ENCODE data around the gene PHF19. TPM values are rescaled to one million over a fixed set of nuclear protein-coding genes. Genes with fewer than 3 reads are reported as not detected.
A peak's percentile ranks its signal among the peaks of the same experiment; 100 is the strongest.

The PHF19 gene
- polyA plus RNA-seq, 3 donors, result 12.6 to 61.0 (median 12.7) TPM

DNA sequence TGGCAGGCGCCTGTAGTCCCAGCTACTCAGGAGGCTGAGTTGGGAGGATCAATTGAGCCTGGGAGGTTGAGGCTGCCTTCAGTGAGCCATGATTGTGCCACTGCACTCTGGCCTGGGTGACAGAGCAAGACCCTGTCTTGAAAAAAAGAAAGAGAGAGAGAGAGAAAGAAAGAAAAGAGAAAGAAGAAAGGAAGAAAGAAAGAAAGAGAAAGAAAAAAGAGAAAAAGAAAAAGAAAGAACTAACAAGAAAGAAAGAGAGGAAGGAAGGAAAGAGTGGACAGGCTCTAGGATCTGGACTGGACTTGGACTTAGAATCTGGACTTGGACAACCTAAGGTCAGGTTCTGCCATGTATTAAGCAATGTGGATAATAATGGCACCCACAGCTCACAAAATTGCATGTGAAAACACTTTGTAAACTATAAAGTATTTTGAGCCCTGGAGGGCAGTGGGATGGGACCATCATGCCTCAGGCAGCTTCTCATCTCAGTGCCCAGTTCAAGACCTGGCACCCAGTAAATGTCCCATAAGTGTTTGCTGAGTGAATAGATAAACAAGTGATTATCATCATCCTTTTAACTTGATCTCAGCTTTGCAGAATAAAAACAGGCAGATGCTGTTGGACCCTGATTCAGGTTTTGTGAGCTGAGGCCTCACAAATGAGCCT, 12.8 kb upstream of the PHF19 start:
- no peaks in the 10 kb centered on the region for H3K27me3 ChIP-seq (ENCODE audit: control insufficient read depth in 2 of 2, insufficient read depth in 2 of 2, low read length in 2 of 2)
- no peak overlapping the region for H3K9ac ChIP-seq (ENCODE audit: insufficient read depth, low read length, poor library complexity, severe bottlenecking)
- Mint-ChIP-seq H3K9me3 (peaks cover 0 to 2% (median 0%) of the 10 kb centered on the region in 7 donors), H3K4me3 (no peak overlapping the region), H3K4me1 (peaks cover 30% of the 10 kb centered on the region), H3K27ac (no peak overlapping the region), H3K27me3 (ENCODE audit: low read depth in 3 of 3) (peaks cover 2 to 6% (median 5%) of the 10 kb centered on the region in 3 donors), H3K36me3 (no peaks in the 10 kb centered on the region)
- H3K4me2 ChIP-seq (replicated peaks; ENCODE audit: extremely low read depth, low read length, poor library complexity, severe bottlenecking), result no peak overlapping the region
- no peaks in the 10 kb centered on the region for H3K36me3 ChIP-seq (replicated peaks in 1 of 2; ENCODE audit: control insufficient read depth in 1 of 2, insufficient read depth in 2 of 2, low read length in 2 of 2)
- peak overlapping the region; percentile 48 for H2AFZ ChIP-seq (ENCODE audit: insufficient read depth, low read depth, low read length, poor library complexity, severe bottlenecking)
- TF ChIP-seq, protein P1, sequence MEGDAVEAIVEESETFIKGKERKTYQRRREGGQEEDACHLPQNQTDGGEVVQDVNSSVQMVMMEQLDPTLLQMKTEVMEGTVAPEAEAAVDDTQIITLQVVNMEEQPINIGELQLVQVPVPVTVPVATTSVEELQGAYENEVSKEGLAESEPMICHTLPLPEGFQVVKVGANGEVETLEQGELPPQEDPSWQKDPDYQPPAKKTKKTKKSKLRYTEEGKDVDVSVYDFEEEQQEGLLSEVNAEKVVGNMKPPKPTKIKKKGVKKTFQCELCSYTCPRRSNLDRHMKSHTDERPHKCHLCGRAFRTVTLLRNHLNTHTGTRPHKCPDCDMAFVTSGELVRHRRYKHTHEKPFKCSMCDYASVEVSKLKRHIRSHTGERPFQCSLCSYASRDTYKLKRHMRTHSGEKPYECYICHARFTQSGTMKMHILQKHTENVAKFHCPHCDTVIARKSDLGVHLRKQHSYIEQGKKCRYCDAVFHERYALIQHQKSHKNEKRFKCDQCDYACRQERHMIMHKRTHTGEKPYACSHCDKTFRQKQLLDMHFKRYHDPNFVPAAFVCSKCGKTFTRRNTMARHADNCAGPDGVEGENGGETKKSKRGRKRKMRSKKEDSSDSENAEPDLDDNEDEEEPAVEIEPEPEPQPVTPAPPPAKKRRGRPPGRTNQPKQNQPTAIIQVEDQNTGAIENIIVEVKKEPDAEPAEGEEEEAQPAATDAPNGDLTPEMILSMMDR (IDR thresholded peaks at IDR 0.05), result no peak
- H3K9me3 ChIP-seq (replicated peaks in 1 of 2; ENCODE audit: control insufficient read depth in 1 of 2, insufficient read depth in 1 of 2, low read length in 2 of 2), result no peaks in the 10 kb centered on the region
- WGBS (ENCODE audit: insufficient coverage), result 100% methylated on average over 1 of the region's 1 CpG
- no peak overlapping the region for H3K4me3 ChIP-seq (replicated peaks in 1 of 3; ENCODE audit: low read depth in 2 of 3, low read length in 3 of 3)
- H3K79me2 ChIP-seq (ENCODE audit: insufficient read depth, low read length), result no peaks in the 10 kb centered on the region
- H3K27ac ChIP-seq (ENCODE audit: low read depth in 1 of 2, low read length in 2 of 2), result no peak overlapping the region
- peaks cover 5 to 14% of the 10 kb centered on the region in 2 donors for H3K4me1 ChIP-seq (ENCODE audit: control insufficient read depth in 1 of 2, insufficient read depth in 2 of 2, low read length in 2 of 2)
- H4K20me1 ChIP-seq (ENCODE audit: insufficient read depth, low read length), result no peaks in the 10 kb centered on the region
- intact Hi-C loops (cut with micrococcal nuclease), result no loop called here
- DNase-seq, result no peak

DNA sequence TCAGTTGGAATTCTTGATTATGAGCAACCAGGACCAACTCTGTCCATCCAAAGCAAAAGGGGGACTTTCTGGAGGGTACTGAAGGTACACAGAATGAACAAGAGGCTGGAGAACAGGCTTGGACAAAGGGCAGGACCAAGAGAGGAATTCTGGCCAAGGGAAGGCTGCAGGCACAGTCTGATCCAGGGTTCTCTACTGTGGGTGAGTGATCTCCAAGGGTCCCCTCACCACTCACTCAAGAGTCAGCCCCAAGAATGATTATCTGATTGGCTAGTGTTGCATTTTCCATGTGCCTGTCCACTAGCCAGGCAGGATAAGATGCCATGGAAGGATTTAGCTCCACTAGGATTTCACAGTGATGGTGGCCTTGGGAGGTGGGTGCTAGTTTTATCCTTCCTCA, 11.6 kb upstream of the PHF19 start:
- Histone ChIP-seq H3K4me2 (replicated peaks; ENCODE audit: extremely low read depth, low read length, poor library complexity, severe bottlenecking) (no peak overlapping the region), H3K79me2 (ENCODE audit: insufficient read depth, low read length) (no peaks in the 10 kb centered on the region), H2AFZ (ENCODE audit: insufficient read depth, low read depth, low read length, poor library complexity, severe bottlenecking) (no peak overlapping the region), H3K27ac (ENCODE audit: low read depth in 1 of 2, low read length in 2 of 2) (no peak overlapping the region), H3K4me3 (replicated peaks in 1 of 3; ENCODE audit: low read depth in 2 of 3, low read length in 3 of 3) (no peak overlapping the region), H4K20me1 (ENCODE audit: insufficient read depth, low read length) (no peaks in the 10 kb centered on the region), H3K27me3 (ENCODE audit: control insufficient read depth in 2 of 2, insufficient read depth in 2 of 2, low read length in 2 of 2) (no peaks in the 10 kb centered on the region), H3K9ac (ENCODE audit: insufficient read depth, low read length, poor library complexity, severe bottlenecking) (no peak overlapping the region), H3K4me1 (ENCODE audit: control insufficient read depth in 1 of 2, insufficient read depth in 2 of 2, low read length in 2 of 2) (peaks cover 5 to 14% of the 10 kb centered on the region in 2 donors), H3K36me3 (replicated peaks in 1 of 2; ENCODE audit: control insufficient read depth in 1 of 2, insufficient read depth in 2 of 2, low read length in 2 of 2) (no peaks in the 10 kb centered on the region), H3K9me3 (replicated peaks in 1 of 2; ENCODE audit: control insufficient read depth in 1 of 2, insufficient read depth in 1 of 2, low read length in 2 of 2) (no peaks in the 10 kb centered on the region)
- H3K4me3 Mint-ChIP-seq, result no peak overlapping the region
- no peaks in the 10 kb centered on the region for H3K36me3 Mint-ChIP-seq
- H3K4me1 Mint-ChIP-seq, result peaks cover 30% of the 10 kb centered on the region
- TF ChIP-seq, protein P1 (IDR thresholded peaks at IDR 0.05), result no peak
- DNase-seq, result no peak
- peaks cover 0 to 2% (median 0%) of the 10 kb centered on the region in 7 donors for H3K9me3 Mint-ChIP-seq
- no peak overlapping the region for H3K27ac Mint-ChIP-seq
- H3K27me3 Mint-ChIP-seq (ENCODE audit: low read depth in 3 of 3), result peaks cover 2 to 6% (median 6%) of the 10 kb centered on the region in 3 donors
- intact Hi-C loops (cut with micrococcal nuclease), result no loop called here
